H9 (cell line): ENCODE results near the gene ZDHHC12. TPM values are rescaled to one million over a fixed set of nuclear protein-coding genes. Genes with fewer than 3 reads are reported as not detected.

Experiments used
- DNase-seq: peaks from one replicate; pipeline ENCODE4 v3.0.0-alpha.2; 2017
- H2AFZ ChIP-seq: one replicate; pipeline ENCODE4 v1.6.1; 2013; ENCODE audit warnings: mild to moderate bottlenecking, low read length, control low read depth, moderate library complexity
- H2AK5ac ChIP-seq: 2 replicates; pipeline ENCODE4 v1.6.1; 2013; ENCODE audit warnings: low read length, control low read depth, mixed read lengths; ENCODE audit not compliant: insufficient read length
- H2BK120ac ChIP-seq: one replicate; pipeline ENCODE4 v1.6.1; 2013; ENCODE audit warnings: low read depth, mild to moderate bottlenecking, low read length, control low read depth, inconsistent platforms; ENCODE audit not compliant: poor library complexity, severe bottlenecking
- H2BK12ac ChIP-seq: 2 replicates; pipeline ENCODE4 v1.6.1; 2013; ENCODE audit warnings: low read length, control low read depth, mixed read lengths, low read depth; ENCODE audit not compliant: insufficient read length
- H2BK15ac ChIP-seq: 2 replicates; pipeline ENCODE4 v1.6.1; 2013; ENCODE audit warnings: low read depth, low read length, control low read depth
- H2BK20ac ChIP-seq: one replicate; pipeline ENCODE4 v1.6.1; 2013; ENCODE audit warnings: low read depth, mild to moderate bottlenecking, low read length, control low read depth, inconsistent platforms; ENCODE audit not compliant: poor library complexity, severe bottlenecking
- H2BK5ac ChIP-seq: 2 replicates; pipeline ENCODE4 v1.6.1; 2013; ENCODE audit warnings: low read length, control low read depth, mixed read lengths; ENCODE audit not compliant: insufficient read length
- H3K14ac ChIP-seq: 2 replicates; pipeline ENCODE4 v1.6.1; 2013; ENCODE audit warnings: low read length, control low read depth; ENCODE audit not compliant: insufficient read depth
- H3K18ac ChIP-seq: 2 replicates; pipeline ENCODE4 v1.6.1; 2013; ENCODE audit warnings: low read depth, mild to moderate bottlenecking, mixed read lengths, low read length, control low read depth; ENCODE audit not compliant: insufficient read length
- H3K23ac ChIP-seq: 2 replicates; pipeline ENCODE4 v1.6.1; 2013; ENCODE audit warnings: low read length, control low read depth, mixed read lengths, low read depth; ENCODE audit not compliant: insufficient read length
- H3K23me2 ChIP-seq: 2 replicates; pipeline ENCODE4 v1.6.1; 2013; ENCODE audit warnings: low read depth, mild to moderate bottlenecking, mixed read lengths, low read length, control low read depth; ENCODE audit not compliant: insufficient read length, poor library complexity, severe bottlenecking
- H3K27ac ChIP-seq: 2 replicates; pipeline ENCODE4 v1.5.1; 2013; ENCODE audit warnings: low read length, control low read depth, mixed read lengths, low read depth; ENCODE audit not compliant: insufficient read length
- H3K27me3 ChIP-seq: 2 replicates; pipeline ENCODE4 v1.6.1; 2013; ENCODE audit warnings: low read length, control low read depth, inconsistent platforms; ENCODE audit not compliant: insufficient read depth
- H3K4ac ChIP-seq: 2 replicates; pipeline ENCODE4 v1.6.1; 2013; ENCODE audit warnings: low read depth, mild to moderate bottlenecking, control low read depth, inconsistent platforms, low read length, moderate library complexity
- H3K4me1 ChIP-seq: 2 replicates; pipeline ENCODE4 v1.6.1; 2013; ENCODE audit warnings: low read length, control low read depth, inconsistent platforms; ENCODE audit not compliant: insufficient read depth
- H3K4me2 ChIP-seq: 2 replicates; pipeline ENCODE4 v1.6.1; 2013; ENCODE audit warnings: low read length, control low read depth, mixed read lengths; ENCODE audit not compliant: insufficient read length, insufficient read depth
- H3K56ac ChIP-seq: 2 replicates; pipeline ENCODE4 v1.6.1; 2013; ENCODE audit warnings: low read depth, mild to moderate bottlenecking, mixed read lengths, low read length, control low read depth; ENCODE audit not compliant: insufficient read length
- H3K79me1 ChIP-seq: 2 replicates; pipeline ENCODE4 v1.6.1; 2013; ENCODE audit warnings: low read depth, mild to moderate bottlenecking, moderate library complexity, low read length, control low read depth, inconsistent platforms; ENCODE audit not compliant: insufficient read depth, poor library complexity, severe bottlenecking
- H3K79me2 ChIP-seq: 2 replicates; pipeline ENCODE4 v1.6.1; 2013; ENCODE audit warnings: low read length, control low read depth, inconsistent platforms; ENCODE audit not compliant: insufficient read depth
- H3K9ac ChIP-seq: 2 replicates; pipeline ENCODE4 v1.6.1; 2013; ENCODE audit warnings: low read length, control low read depth, mixed read lengths; ENCODE audit not compliant: insufficient read length; ENCODE audit errors: extremely low read depth
- H3K9me3 ChIP-seq: one replicate; pipeline ENCODE4 v1.6.1; 2013; ENCODE audit warnings: low read depth, low read length, inconsistent platforms; ENCODE audit not compliant: control insufficient read depth
- H3T11ph ChIP-seq: one replicate; pipeline ENCODE4 v1.6.1; 2013; ENCODE audit warnings: mild to moderate bottlenecking, low read length, control low read depth, inconsistent platforms
- H4K20me1 ChIP-seq: one replicate; pipeline ENCODE4 v1.6.1; 2013; ENCODE audit not compliant: control insufficient read depth, insufficient read length, insufficient read depth
- H4K5ac ChIP-seq: 2 replicates; pipeline ENCODE4 v1.6.1; 2013; ENCODE audit warnings: low read depth, mild to moderate bottlenecking, mixed read lengths, low read length, control low read depth; ENCODE audit not compliant: insufficient read length
- H4K8ac ChIP-seq: replicated peaks from 2 replicates; pipeline ENCODE4 v1.6.1; 2013; ENCODE audit warnings: low read length, control low read depth, mixed read lengths, low read depth; ENCODE audit not compliant: insufficient read length
- H4K91ac ChIP-seq: 2 replicates; pipeline ENCODE4 v1.6.1; 2013; ENCODE audit warnings: low read depth, mild to moderate bottlenecking, moderate library complexity, mixed read lengths, low read length, control low read depth; ENCODE audit not compliant: insufficient read length
- H3K27ac Mint-ChIP-seq, 3 experiments: 2 replicates in 2 of 3; 3 replicates in 1 of 3; pipeline ENCODE4 v1.8.0; 2020 to 2021; ENCODE audit warnings: mixed read lengths in 3 of 3, mild to moderate bottlenecking in 1 of 3, moderate library complexity in 1 of 3
- H3K27me3 Mint-ChIP-seq: 2 replicates; pipeline ENCODE4 v1.8.0; 2021; ENCODE audit warnings: low read depth, mild to moderate bottlenecking, moderate library complexity, mixed read lengths
- H3K36me3 Mint-ChIP-seq, 3 experiments: 2 replicates in 2 of 3; 3 replicates in 1 of 3; pipeline ENCODE4 v1.8.0; 2020 to 2021; ENCODE audit warnings: low read depth in 3 of 3, mixed read lengths in 3 of 3; ENCODE audit not compliant: insufficient read depth in 1 of 3
- H3K4me1 Mint-ChIP-seq, 2 experiments: 2 replicates each; pipeline ENCODE4 v1.8.0; 2020; ENCODE audit warnings: mixed read lengths in 2 of 2
- H3K4me3 Mint-ChIP-seq, 2 experiments: 2 replicates in 1 of 2; 3 replicates in 1 of 2; pipeline ENCODE4 v1.8.0; 2020 to 2021; ENCODE audit warnings: mild to moderate bottlenecking in 2 of 2, mixed read lengths in 2 of 2, moderate library complexity in 1 of 2
- H3K9me3 Mint-ChIP-seq, 2 experiments: 2 replicates in 1 of 2; 3 replicates in 1 of 2; pipeline ENCODE4 v1.8.0; 2020; ENCODE audit warnings: mild to moderate bottlenecking in 2 of 2, mixed read lengths in 2 of 2, moderate library complexity in 1 of 2
- WGBS: extraction: QIAGEN DNeasy Blood & Tissue Kit; methylation state at CpG from one replicate; pipeline ENCODE4 v1.1.7; 2013; ENCODE audit warnings: missing lambda C conversion rate, low lambda C conversion rate, mixed read lengths; ENCODE audit not compliant: insufficient read length; ENCODE audit errors: extremely low coverage; 5-methylcytosine and 5-hydroxymethylcytosine counted together
- total RNA-seq: library from RNA; stranded (reverse); gene quantifications from 2 replicates; pipeline ENCODE4 v1.2.1, GENCODE V29; 2021
- TF ChIP-seq, protein P1 (sequence below): fragments of 200-600 bp; sonication (generic); conservative IDR thresholded peaks from 3 replicates; pipeline ENCODE4 v1.8.0; 2021; ENCODE audit warnings: antibody characterized with exemption, mild to moderate bottlenecking

Gene ZDHHC12
- total RNA-seq, 1 experiment from 2014 or later = 42.8 TPM

DNA sequence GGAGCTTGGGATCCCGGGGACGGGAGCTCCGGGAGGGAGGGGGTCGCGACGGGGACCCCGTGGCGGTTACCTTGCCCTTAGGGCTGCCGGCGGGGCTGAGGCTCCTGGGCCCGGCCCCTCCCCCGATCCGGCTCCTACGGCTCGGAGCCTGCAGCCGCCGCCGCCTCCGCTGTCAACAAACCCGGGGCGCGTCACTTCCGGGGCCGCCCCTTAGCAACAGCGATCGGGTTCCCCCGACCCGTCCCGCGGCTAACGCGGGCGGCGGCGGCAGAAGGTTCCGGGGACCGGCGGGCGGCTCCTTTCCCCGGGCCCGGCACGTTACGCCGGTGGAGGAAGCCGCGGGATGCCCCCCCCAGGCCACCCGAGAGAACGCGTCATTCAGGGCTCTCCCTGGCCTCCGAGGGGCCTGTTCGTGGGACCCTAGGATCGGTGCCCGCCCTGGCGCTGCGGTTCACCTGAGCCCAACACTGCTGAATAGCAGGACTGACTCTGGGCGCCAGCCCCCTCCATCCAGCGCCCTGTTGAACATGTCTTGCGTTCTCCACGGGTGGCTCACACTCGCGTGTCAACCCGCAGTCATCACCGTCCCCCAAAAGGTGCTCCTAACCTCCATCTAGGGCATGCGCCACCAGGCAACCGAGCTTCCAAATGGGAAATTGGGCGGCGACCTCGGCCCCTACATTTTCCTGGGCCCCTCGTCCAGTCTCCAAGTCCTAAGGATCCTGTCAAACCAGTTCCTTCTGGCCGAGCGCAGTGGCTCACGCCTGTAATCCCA lies 48.0 kb upstream of the ZDHHC12 start, which contains the start of gene ZER1:
TSS of gene ZER1 (minus strand) at position 183 of the 775 bp plus-strand sequence. CDS start 16,362 bp downstream, outside the sequence.
- Histone ChIP-seq H3K79me1 (no peaks in the 10 kb centered on the region), H3T11ph (no peak within 1 kb of the TSS), H2BK5ac (peak within 1 kb of the TSS; percentile 48), H3K18ac (peak within 1 kb of the TSS; percentile 67), H3K14ac (peak within 1 kb of the TSS; percentile 94), H4K8ac (no peak within 1 kb of the TSS), H3K4me2 (peak within 1 kb of the TSS; percentile 71), H2AK5ac (no peak within 1 kb of the TSS), H2BK15ac (no peak within 1 kb of the TSS), H3K27ac (peak within 1 kb of the TSS; percentile 31), H3K23ac (no peak within 1 kb of the TSS), H3K9ac (peak within 1 kb of the TSS; percentile 76), H4K20me1 (no peaks in the 10 kb centered on the region), H4K91ac (no peak within 1 kb of the TSS), H2BK120ac (no peak within 1 kb of the TSS), H3K27me3 (no peaks in the 10 kb centered on the region), H3K4me1 (no peaks in the 10 kb centered on the region), H3K23me2 (peaks cover 12% of the 10 kb centered on the region), H2AFZ (no peak within 1 kb of the TSS), H2BK12ac (no peak within 1 kb of the TSS), H3K79me2 (no peaks in the 10 kb centered on the region; the same call in 1 of the 2 replicates), H2BK20ac (no peak within 1 kb of the TSS), H3K4ac (no peak within 1 kb of the TSS), H3K56ac (no peak within 1 kb of the TSS), H3K9me3 (no peaks in the 10 kb centered on the region), H4K5ac (peak within 1 kb of the TSS; percentile 4)
- Mint-ChIP-seq H3K27me3 (peaks cover 2% of the 10 kb centered on the region; the same call in 1 of the 2 replicates), H3K9me3 (peaks cover 6 to 10% of the 10 kb centered on the region in 2 experiments; a peak in 4 of 5 replicates), H3K4me3 (peak within 1 kb of the TSS; percentile 90 to 96), H3K4me1 (peaks cover 9 to 11% of the 10 kb centered on the region in 2 experiments), H3K36me3 (peaks cover 0 to 6% (median 0%) of the 10 kb centered on the region in 3 experiments; a peak in 2 of 7 replicates), H3K27ac (peak within 1 kb of the TSS; percentile 97 to 98 (median 98))
- WGBS = no CpG with 5 or more reads among the region's 72 CpGs
- peak; percentile 90 for DNase-seq
- TF ChIP-seq, protein P1, sequence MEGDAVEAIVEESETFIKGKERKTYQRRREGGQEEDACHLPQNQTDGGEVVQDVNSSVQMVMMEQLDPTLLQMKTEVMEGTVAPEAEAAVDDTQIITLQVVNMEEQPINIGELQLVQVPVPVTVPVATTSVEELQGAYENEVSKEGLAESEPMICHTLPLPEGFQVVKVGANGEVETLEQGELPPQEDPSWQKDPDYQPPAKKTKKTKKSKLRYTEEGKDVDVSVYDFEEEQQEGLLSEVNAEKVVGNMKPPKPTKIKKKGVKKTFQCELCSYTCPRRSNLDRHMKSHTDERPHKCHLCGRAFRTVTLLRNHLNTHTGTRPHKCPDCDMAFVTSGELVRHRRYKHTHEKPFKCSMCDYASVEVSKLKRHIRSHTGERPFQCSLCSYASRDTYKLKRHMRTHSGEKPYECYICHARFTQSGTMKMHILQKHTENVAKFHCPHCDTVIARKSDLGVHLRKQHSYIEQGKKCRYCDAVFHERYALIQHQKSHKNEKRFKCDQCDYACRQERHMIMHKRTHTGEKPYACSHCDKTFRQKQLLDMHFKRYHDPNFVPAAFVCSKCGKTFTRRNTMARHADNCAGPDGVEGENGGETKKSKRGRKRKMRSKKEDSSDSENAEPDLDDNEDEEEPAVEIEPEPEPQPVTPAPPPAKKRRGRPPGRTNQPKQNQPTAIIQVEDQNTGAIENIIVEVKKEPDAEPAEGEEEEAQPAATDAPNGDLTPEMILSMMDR = no peak
